Activated naive CD4-positive, alpha-beta T cell (primary cell): ENCODE data around the gene JAGN1.
"Not testable (repeated sequence)": the region's sequence is repeated elsewhere in the genome, so short reads cannot be mapped to it uniquely, and the experiment has no call there.

Experiments
- DNase-seq, 4 experiments: peaks; one replicate each; lab custom pipeline; 2025; lab: John Stamatoyannopoulos, UW

JAGN1 gene

DNA sequence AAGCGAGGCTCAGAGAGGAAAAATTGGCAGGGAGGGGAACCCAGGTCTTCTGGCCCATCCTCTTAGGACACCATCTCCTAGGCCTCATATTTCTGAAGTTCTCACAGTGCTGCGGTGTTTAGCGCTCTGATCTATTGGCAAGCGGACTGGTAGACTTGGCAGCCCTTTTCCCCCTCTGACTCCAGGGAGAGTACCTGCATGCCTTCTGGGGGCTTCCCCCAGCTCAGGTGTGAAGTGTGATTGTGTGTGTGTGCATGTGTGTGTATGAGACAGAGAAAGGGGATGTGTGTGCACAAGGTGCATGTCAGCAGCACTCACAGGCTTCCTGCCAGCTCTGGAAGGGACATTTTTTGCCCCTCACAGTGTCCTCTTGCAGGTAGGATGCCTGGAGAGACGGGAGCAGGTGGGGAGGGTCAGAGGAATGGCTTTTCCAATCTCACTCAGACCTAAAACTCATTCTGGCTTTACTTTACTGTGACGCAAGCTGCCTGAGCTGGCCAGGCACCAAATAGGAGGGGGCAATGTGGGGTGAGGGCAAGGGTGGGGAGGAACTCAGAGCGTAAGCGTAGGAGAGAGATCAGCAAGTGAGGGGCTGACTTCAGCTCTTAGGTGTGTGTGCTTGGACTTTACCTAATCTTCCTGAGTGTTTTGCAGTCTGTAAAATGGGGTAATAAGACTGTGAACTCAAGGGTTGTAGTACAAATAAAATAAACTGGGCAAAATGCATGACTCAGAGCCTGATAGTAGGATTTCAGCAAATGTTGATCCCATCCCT is 8.2 kb downstream of the JAGN1 start:
- no peak for DNase-seq

GRCh38 chr3:9899289-9899791 is 8.9 kb downstream of the JAGN1 start:
- DNase-seq = no peak

GRCh38 chr3:9900965-9901415 is 10.6 kb downstream of the JAGN1 start:
- not testable (repeated sequence) for DNase-seq

DNA sequence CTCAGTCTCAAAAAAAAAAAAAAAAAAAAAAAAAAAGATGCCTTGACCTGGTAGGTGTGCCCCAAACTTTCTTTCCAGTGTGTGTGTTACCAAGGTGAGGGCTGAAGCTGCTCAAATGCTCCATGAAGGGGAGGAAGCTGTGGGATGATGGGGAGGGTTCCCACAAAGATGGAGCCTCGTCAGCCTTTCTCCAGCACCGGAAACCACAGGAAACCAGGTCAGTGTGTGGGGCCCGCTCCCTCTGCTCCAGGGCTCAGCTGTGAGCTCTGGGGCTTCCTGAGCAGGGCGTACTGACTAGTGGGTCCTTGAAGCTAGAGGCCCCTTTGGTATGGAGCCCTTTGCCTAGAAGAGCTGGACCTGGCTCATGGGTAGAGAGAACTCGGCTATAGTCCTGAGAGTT is 11.6 kb downstream of the JAGN1 start:
- no peak for DNase-seq

DNA sequence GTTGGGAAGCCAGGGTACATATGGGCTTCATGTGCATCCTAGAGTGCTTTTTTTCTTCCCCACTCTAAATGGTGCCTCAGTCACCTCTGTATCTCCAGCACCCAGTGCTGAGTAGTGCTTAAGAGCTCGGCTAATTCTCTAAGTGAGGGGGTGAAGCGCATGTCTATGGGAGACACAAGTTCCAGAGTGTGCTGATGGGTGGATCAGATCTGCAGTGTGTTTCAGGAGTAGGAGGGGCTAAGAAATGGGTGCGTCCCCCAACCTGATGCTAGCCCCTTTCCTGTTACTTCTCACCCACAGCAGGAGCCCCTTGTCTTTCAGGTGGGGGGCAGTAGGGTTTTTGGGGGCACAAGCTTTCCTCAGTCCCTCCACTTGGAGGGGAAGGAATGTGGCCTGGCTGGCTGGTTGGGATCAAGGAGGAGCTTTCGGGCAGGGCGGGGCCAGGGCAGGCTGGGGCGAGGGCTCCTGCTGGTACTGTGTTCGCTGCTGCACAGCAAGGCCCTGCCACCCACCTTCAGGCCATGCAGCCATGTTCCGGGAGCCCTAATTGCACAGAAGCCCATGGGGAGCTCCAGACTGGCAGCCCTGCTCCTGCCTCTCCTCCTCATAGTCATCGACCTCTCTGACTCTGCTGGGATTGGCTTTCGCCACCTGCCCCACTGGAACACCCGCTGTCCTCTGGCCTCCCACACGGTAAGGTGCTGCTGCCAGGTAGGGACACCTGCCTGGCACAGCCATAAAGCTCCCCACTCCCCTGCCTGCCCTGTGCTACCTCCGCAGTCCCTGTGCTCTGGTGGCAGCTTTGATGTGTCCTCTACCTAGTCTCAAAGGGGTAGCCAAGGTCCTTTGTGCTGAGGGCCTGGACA is 12.2 kb downstream of the JAGN1 start, which contains the start of gene IL17RE:
IL17RE (plus strand) TSS at position 477 of the 866 bp plus-strand sequence; CDS start at position 562, 85 bp downstream.
- DNase-seq = no peak

DNA sequence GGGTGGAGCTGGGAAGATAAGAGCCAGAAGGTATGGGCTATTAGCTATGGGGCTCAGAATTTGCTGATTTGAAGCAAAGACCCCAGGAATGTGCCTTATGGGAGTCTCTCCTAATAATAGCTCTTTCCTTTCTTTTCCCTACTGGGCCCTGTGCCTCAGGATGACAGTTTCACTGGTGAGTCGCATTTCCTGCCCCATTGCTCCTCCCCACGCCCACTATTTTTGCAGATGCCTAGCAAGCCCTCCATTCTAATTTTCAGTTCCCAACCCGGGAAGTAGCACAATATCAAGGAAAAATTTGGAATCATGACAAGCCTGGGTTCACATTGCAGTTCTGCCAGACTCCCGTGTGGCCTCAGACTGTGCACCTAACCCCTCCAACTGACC is 12.8 kb downstream of the JAGN1 start:
- DNase-seq = no peak

GRCh38 chr3:9903904-9904303 is 13.5 kb downstream of the JAGN1 start:
- DNase-seq = no peak

DNA sequence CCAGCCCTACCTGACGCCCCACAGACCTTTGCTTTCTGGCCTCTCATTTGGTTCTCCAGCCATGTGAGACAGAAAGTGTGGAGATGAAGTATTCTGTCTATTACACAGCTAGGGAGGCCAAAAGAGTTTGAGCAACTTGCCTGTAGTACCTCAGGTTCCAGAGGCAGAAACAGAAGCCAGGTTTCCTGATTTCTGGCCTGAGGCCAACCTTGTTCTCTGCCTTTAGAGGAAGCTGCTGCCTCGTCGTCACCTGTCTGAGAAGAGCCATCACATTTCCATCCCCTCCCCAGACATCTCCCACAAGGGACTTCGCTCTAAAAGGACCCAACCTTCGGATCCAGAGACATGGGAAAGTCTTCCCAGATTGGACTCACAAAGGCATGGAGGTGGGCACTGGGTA is 16.1 kb downstream of the JAGN1 start:
- DNase-seq = no peak

DNA sequence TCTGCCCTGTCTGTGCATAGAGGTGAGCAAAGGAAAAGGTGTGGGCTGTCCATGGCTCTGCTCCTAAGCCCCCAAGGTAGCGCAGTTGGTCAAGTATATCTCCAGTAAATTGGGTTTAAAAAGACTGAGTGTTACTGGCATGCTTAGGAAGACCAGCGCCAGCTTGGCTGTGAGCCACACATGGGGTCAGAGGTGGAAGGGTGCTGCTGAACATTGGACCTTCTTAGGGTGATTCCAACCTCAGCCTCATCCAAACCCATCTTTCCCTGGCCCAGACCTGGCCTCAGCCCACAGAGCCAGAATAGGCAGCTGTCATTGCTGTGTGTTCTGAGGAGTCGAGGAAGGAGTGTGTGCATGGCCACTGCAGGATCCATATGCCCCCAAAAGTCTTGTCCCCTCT is 17.9 kb downstream of the JAGN1 start:
- DNase-seq = no peak

DNA sequence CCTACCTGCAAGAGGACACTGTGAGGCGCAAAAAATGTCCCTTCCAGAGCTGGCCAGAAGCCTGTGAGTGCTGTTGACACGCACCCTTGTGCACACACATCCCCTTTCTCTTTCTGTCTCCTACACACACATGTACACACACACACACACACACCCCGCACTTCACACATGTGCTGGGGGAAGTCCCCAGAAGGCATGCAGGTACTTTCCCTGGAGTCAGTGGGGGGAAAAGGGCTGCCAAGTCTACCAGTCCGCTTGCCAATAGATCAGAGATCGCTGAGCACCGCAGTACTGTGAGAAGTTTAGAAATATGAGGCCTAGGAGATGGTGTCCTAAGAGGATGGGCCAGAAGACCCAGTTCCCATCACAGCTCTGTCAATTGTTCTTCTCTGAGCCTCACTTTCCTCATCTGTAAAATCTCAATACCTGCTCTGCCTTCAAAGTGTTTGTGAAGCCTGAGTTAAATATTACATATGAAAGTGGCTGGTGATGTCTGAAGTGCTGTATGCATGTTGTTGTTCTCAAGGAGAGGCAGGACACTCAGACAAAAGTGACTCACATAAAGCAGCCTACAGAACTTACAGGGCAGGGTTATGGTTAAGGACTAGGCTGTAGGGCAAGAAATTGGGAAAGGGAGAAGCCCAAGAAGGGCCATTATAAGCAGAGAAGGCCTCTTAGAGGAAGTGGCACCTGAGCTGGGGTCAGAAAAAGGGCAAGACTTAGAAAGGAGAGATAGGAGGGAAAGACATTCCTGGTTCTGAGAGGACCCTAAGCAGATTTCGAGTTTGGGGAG is 19.0 kb downstream of the JAGN1 start:
- DNase-seq = no peak

- DNase-seq = no peak
Measured at GRCh38 chr3:9911863-9912262, 21.5 kb downstream of the JAGN1 start.

- no peak for DNase-seq
Measured at GRCh38 chr3:9912294-9912935, 22.0 kb downstream of the JAGN1 start.

DNA sequence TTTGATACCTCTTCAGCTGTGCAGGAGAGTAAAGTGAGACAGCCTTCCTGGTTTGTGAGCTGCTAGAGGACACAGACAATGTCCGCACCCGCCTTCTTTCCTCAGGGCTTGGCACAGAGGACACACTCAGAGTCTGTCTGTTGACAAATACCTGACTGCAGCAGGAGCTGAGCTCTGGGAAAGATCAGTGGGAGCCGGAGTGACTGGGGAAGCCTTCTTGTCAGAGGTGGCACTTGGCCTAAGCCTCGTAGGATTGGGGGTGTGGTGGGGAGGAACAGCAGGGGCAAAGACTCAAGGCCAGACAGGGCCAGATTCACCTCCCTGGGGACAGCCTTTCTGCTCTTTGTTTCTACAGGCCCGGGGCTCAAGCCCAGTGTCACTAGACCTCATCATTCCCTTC is 23.2 kb downstream of the JAGN1 start:
- DNase-seq = no peak

DNA sequence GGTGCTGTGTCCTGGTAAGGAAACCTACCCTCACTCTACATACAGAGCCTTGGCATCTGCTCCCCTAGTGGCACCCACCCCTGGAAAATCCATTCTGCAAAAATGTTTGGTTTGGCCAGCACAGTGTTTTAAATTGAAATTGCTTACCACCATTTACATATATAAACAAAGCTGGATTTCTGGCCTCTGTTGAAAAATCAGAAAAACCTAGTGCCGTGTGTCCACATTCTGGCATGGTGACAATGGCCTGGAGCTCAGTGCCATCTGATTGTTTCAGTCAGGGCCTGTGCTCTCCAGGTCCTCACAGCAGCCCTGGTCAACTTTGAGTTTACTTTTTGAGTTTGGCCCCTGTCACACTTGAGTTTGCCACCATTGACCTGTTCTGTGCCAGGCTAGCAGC is 23.6 kb downstream of the JAGN1 start:
- no peak for DNase-seq

DNA sequence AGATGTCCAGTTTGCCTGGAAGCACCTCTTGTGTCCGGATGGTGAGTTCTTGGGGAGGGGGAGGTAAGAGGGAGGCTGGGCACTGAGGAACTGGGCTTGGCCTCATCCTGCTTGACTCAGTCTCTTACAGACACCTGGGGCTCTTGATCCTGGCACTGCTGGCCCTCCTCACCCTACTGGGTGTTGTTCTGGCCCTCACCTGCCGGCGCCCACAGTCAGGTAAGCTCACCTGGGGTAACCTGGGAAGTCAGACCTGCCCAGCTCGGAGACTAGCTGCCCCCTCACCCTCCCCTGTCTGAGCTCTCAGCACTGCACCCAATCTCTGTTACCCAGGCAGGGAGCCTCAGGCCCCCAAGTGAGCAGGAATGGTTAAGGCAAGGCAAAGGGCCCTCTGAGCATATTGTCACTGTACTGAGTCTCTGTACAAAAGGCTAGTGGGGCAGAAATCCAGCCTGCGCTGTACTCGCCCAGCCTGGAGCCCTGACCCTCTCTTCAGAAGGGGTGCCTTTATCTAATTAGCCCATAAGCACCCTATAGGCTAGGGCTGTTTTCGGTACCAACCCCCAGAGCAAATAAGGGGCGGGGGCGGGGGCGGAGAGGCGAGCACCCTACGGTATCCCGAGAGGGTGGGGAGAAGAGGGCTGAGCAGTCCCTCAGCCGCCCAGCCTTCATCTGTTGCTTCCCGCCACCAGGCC is 24.3 kb downstream of the JAGN1 start:
- no peak for DNase-seq

DNA sequence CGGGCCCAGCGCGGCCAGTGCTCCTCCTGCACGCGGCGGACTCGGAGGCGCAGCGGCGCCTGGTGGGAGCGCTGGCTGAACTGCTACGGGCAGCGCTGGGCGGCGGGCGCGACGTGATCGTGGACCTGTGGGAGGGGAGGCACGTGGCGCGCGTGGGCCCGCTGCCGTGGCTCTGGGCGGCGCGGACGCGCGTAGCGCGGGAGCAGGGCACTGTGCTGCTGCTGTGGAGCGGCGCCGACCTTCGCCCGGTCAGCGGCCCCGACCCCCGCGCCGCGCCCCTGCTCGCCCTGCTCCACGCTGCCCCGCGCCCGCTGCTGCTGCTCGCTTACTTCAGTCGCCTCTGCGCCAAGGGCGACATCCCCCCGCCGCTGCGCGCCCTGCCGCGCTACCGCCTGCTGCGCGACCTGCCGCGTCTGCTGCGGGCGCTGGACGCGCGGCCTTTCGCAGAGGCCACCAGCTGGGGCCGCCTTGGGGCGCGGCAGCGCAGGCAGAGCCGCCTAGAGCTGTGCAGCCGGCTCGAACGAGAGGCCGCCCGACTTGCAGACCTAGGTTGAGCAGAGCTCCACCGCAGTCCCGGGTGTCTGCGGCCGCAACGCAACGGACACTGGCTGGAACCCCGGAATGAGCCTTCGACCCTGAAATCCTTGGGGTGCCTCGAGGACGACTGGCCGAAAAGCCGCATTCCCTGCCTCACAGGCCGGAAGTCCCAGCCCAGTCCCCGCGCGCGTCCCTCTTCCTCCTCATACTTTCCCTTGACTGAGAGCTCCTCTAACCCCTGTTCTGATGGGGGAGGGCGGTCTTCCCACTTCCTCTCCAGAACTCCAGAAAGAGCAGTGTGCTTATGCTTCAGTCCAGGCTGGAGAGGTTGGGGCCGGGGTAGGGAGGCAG is 25.1 kb downstream of the JAGN1 start:
- DNase-seq = peak in 1 of 4 experiments; percentile 18

DNA sequence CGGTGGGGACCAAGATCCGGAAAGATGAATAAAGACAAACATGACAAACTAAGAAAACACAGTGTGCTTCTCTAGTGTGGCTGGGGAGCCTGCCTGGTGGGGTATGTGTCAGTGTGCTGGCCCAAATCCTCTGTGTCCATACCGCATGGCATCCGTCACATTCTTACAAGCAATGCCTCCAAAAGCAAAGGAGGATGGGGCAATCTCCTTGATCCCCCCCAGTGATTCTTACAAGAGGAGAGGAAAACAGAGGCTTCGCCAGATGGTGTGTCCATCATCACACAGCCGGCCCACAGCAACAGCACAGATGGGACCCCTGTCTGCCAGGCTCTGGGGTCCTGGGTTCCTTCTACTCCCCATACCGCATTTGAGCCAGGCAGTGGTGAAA is 25.9 kb downstream of the JAGN1 start:
- DNase-seq = no peak

DNA sequence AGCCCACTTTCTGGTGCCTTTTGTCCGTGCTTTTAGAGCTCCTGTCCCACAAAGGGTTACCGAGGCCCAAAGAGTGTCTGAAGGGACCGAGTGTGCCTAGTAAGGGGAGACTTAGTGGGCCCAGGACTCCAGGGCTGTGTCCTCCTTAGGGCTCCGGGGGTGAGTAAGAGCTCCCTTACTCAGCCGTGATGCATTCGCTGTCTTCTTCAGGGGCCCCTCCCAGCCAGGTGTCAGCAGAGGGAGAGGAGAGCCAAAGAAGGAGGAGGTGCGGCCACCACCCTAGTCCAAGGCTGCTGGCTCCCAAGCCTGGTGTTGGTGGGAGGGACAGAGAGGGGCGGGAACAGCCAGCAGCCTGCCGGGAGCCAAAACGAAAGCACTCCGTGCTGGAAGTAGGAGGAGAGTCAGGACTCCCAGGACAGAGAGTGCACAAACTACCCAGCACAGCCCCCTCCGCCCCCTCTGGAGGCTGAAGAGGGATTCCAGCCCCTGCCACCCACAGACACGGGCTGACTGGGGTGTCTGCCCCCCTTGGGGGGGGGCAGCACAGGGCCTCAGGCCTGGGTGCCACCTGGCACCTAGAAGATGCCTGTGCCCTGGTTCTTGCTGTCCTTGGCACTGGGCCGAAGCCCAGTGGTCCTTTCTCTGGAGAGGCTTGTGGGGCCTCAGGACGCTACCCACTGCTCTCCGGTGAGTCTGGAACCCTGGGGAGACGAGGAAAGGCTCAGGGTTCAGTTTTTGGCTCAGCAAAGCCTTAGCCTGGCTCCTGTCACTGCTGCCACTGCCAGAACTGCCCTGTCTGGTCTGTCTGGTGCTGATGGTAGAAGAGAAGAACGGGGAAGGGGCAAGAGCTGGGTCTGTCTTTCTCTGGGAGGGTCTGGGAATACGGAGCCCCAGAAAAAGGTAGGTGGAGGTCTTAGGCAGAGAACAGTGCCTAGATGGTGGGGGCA is 26.6 kb downstream of the JAGN1 start, which contains the start of gene IL17RC:
IL17RC (plus strand) TSS at position 365 of the 947 bp plus-strand sequence; CDS start at position 583, 218 bp downstream.
- DNase-seq = peak in 1 of 4 experiments; percentile 24

GRCh38 chr3:9917820-9918219 is 27.4 kb downstream of the JAGN1 start:
- DNase-seq = no peak
